Fibroblast of lung (primary cell): ENCODE results near the gene SANBR.

Source experiments
- EZH2 ChIP-seq: IDR thresholded peaks from 2 replicates; pipeline ENCODE4 v1.5.1; 2012; ENCODE audit warnings: low read length, control low read depth, mild to moderate bottlenecking; ENCODE audit errors: missing control alignments
- TF ChIP-seq, protein P1 (sequence below), 2 donors: IDR thresholded peaks in 1 of 2; conservative IDR thresholded peaks in 1 of 2; 1 replicate in 1 of 2; 2 replicates in 1 of 2; pipeline ENCODE4 v1.5.1; 2011 to 2012; ENCODE audit warnings: low read length in 2 of 2, control low read depth in 1 of 2, inconsistent platforms in 1 of 2, low read depth in 1 of 2, mild to moderate bottlenecking in 1 of 2

DNA sequence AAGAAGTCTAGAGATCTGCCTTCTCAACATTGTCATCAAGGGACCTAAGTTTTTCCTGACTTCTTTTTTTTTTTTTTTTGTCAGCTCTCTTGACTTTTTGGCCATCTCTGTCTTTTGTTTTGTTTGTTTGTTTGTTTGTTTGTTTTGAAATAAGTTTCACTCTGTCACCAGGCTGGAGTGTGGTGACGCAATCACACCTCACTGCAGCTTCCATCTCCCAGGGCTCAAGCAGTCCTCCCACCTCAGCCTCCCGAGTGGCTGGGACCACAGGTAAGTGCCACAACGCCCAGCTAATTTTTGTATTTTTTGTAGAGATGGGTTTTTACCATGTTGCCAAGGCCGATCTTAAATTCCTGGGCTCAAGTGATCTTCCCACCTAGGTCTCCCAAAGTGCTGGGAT is 42.0 kb upstream of the SANBR start:
- TF ChIP-seq, protein P1, sequence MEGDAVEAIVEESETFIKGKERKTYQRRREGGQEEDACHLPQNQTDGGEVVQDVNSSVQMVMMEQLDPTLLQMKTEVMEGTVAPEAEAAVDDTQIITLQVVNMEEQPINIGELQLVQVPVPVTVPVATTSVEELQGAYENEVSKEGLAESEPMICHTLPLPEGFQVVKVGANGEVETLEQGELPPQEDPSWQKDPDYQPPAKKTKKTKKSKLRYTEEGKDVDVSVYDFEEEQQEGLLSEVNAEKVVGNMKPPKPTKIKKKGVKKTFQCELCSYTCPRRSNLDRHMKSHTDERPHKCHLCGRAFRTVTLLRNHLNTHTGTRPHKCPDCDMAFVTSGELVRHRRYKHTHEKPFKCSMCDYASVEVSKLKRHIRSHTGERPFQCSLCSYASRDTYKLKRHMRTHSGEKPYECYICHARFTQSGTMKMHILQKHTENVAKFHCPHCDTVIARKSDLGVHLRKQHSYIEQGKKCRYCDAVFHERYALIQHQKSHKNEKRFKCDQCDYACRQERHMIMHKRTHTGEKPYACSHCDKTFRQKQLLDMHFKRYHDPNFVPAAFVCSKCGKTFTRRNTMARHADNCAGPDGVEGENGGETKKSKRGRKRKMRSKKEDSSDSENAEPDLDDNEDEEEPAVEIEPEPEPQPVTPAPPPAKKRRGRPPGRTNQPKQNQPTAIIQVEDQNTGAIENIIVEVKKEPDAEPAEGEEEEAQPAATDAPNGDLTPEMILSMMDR (conservative IDR thresholded peaks at IDR 0.05 in 1 of 2, IDR thresholded peaks at IDR 0.05 in 1 of 2; ENCODE audit: low read depth in 1 of 2, low read length in 2 of 2), result no peak
- TF ChIP-seq EZH2, result no peak
